Neural progenitor cell (in vitro differentiated cells): Measurements from ENCODE around the gene ACTR1A.

Experiments
- CTCF ChIP-seq: fragments of 200-600 bp; sonication (generic); IDR thresholded peaks from 2 replicates; pipeline ENCODE4 v1.5.1; 2017; ENCODE audit warnings: antibody characterized with exemption, mild to moderate bottlenecking
- EZH2phosphoT487 ChIP-seq: fragments of 200-600 bp; sonication (generic); IDR thresholded peaks from 2 replicates; pipeline ENCODE4 v1.6.1; 2017; ENCODE audit warnings: antibody characterized with exemption

GRCh38 chr10:102515724-102516123 lies 13.2 kb upstream of the ACTR1A start:
- TF ChIP-seq EZH2phosphoT487, result no peak
- no peak for TF ChIP-seq CTCF
